NAMALWA (cell line): ENCODE measurements around the gene ARSA.

Experiments used
- DNase-seq: peaks from one replicate; pipeline ENCODE4 v3.0.0-alpha.2; 2015; ENCODE audit warnings: low spot score

The ARSA gene

DNA sequence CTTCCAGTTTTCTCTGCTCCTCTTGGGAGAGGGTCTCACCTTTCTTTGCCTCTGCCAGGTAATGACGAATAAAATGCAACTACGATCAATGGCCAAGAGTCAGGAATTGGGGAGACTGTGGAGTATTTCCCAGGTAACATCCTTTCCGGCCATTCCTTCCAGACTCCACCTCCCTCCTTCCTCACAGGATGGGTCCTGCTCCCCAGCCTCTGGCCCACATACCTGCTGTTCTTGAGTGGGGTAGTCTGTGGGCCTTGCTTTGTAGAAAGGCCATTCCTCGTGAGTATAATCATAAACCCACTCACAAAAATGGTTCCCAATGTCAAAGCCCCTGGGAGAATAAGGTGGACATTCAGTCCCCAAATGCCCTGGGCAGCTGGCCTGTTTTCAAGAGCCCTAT is 48.2 kb downstream of the ARSA start:
- DNase-seq: no peak

GRCh38 chr22:50578776-50579310 is 49.1 kb downstream of the ARSA start:
- no peak for DNase-seq

- no peak for DNase-seq
These were observed 49.8 kb downstream of the ARSA start, which contains the start of gene CPT1B for GRCh38 chr22:50577987-50578775. TSS of gene CPT1B (minus strand) at chr22:50578427. CDS start at chr22:50577915, 512 bp downstream.

- no peak for DNase-seq
These were observed 50.3 kb downstream of the ARSA start for GRCh38 chr22:50577697-50577986.

DNA sequence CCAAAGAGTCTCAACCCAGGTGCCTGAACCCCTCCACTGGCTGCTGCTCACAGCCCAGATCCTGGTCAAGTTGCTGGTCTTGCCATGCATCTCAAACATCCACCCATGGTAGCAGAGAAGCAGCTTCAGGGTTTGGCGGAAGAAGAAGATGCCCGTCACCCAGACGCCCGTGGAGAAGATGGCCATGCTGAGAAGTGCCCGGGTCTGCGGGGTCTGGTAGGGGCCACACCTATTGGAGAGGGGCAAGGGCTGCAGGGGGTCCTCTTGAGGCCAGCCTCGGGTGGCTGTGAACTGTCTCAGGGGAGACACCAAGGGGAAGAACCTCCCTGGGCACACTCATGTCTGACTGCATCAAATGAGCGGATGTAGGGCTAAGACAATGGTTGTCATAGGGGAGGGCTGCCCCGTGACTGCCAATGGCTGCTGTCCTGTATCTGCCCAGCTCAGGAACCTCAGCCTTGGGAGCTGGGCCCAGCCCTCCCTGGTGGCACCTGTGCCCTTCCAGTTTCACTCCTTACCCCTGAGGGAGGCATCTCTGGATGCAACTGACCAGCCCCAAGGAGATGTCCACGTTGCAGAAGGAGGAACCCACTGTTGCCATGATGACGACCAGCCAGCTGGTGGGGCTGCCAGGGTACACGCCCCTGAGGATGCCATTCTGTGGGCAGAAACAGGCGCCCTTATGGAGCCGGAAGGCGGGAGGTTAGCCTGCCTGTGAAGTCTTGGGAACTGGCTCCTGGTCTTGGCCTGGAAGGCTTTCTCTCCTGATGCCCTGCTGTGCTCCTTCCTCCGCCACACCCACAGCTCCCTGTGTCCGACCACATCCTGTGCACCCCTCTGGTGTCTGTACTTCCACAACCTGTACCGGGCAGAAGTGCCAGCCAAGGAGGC is 50.9 kb downstream of the ARSA start:
- no peak for DNase-seq

- no peak for DNase-seq
These were observed 51.9 kb downstream of the ARSA start for GRCh38 chr22:50576070-50576469.

- no peak for DNase-seq
These were observed 52.5 kb downstream of the ARSA start for GRCh38 chr22:50575426-50575941.
